Activated CD4-positive, alpha-beta T cell treated with anti-CD3 and anti-CD28 coated beads for 24 hours (primary cell): ENCODE data around the gene CAPN12.
"Not testable (repeated sequence)": the region's sequence is repeated elsewhere in the genome, so short reads cannot be mapped to it uniquely, and the experiment has no call there.

Experiments
- DNase-seq, 2 donors: peaks; one replicate each; pipeline ENCODE4 v3.0.0-alpha.2; 2020; ENCODE audit warnings: low read depth in 2 of 2

Gene CAPN12

GRCh38 chr19:38771569-38771968, 27.3 kb upstream of the CAPN12 start:
- not testable (repeated sequence) for DNase-seq

DNA sequence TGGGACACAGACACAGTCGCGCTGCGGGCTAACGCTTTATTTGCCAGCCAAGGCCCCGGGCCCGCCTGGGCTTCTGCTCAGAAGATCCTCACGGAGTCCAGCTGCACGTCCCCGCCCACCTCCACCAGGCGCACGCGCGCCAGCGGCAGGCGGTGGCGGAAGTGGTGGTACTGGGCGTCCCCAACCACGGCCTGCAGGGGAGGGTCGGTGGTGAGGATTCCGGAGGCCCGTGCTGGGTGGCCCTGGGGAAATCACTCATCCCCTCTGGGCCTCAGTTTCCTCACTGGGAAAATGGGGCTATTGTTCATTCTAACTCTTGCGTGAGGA, 26.6 kb upstream of the CAPN12 start:
- not testable (repeated sequence) for DNase-seq

DNA sequence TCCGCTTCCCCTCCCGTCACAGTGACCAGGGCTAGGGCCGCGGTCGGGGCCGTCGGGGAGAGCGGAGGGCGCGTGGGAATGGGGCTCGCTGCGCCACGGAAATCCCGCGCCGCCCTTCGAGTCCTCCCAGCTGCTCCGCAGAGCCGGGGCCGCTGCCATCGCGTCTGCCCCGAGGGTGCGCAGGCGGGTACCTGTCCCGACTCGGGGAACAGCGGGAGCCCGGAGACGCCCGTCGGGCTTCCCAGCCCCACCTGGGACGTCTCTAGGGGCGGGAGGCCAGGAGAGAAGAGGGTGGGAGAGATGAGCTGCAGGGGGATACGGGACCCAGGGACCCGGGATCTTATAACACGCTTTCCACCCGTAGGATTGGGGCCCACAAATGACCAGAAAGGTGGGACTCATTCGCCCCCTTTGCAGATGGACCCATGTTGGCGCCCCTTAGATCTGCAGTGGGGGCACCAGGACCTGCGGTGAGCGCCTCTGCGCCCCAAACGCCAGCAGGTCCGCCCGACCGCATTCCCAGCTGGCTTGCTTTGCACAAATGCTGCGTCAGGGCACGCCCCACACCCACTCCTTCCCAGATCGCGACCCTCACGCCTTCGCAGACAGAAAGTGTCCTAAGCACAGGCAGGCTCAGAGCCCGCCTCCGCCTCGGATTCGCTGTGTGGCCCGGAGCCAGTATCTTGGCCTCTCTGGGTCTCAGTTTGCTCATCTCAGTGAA, 26.1 kb upstream of the CAPN12 start:
- DNase-seq, result not testable (repeated sequence)

DNA sequence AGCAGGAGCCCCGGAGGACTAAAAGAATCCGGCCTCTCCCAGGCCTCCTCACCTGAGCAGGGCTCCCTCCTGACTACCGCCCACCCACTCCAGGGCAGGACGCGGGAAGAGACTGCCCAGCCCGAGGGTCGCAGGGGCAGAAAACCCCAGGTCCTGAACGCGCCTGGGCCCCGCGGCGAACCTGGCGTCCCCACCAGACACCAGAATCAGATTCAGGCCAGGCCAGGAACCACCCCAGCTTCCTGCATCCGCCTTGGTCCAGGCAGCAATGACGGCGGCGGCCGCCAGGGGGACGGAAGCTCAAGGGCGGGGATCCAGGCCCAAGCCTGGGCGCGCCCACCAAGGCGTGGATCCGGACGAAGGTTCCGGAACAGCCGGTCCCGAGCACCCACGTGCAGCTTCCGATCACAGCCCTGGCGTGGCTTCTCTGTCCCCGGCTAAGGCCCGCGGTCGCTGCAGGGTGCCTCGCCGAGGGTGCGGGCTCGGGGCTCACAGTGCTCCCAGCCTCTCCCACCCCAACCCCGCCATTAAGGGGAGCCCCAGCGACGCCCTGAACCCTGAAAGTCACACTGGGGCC, 25.4 kb upstream of the CAPN12 start:
- DNase-seq, result peak; percentile 79 to 86

GRCh38 chr19:38766276-38767047, 22.2 kb upstream of the CAPN12 start:
- no peak for DNase-seq

- no peak for DNase-seq
These were observed 20.9 kb upstream of the CAPN12 start for GRCh38 chr19:38765214-38765613.

- DNase-seq, result no peak
These were observed 19.5 kb upstream of the CAPN12 start for GRCh38 chr19:38763795-38764220.

GRCh38 chr19:38761884-38762389, 17.7 kb upstream of the CAPN12 start:
- not testable (repeated sequence) for DNase-seq

- not testable (repeated sequence) for DNase-seq
These were observed 16.7 kb upstream of the CAPN12 start for GRCh38 chr19:38760805-38761517.

DNA sequence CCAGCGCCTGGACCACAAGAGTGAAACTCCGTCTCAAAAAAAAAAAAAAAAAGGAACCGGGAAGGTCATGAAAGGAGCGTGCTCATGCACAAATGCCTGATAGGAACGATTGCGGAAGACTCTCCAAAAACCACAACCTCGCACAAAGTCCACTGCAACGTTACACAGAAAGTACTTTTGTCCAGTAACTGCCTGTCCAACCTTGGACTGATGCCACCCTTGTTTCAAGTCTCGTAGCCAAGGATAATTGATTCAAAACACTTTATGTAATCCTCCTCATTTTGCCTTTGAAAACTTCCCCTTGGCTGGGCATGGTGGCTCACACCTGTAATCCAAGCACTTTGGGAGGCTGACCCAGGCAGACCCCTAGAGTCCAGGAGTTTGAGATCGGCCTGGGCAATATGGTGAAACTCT, 15.3 kb upstream of the CAPN12 start:
- no peak for DNase-seq

GRCh38 chr19:38754196-38754595, 9.9 kb upstream of the CAPN12 start:
- not testable (repeated sequence) for DNase-seq

DNA sequence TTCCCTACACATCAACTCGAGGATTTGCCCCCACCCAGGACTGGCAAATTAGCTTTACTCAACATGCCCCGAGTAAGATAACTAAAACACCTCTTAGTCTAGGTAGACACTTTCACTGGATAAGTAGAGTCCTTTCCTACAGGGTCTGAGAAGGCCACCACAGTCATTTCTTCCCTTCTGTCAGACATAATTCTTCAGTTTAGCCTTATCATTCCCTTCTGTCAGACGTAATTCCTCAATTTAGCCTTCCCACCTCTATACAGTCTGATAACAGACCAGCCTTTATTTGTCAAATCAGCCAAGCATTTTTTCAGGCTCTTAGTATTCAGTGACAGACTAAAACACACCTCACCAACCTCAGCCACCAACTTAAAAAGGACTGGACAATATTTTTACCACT, 9.5 kb upstream of the CAPN12 start:
- not testable (repeated sequence) for DNase-seq

GRCh38 chr19:38745316-38745715, 1.0 kb upstream of the CAPN12 start:
- DNase-seq, result no peak

DNA sequence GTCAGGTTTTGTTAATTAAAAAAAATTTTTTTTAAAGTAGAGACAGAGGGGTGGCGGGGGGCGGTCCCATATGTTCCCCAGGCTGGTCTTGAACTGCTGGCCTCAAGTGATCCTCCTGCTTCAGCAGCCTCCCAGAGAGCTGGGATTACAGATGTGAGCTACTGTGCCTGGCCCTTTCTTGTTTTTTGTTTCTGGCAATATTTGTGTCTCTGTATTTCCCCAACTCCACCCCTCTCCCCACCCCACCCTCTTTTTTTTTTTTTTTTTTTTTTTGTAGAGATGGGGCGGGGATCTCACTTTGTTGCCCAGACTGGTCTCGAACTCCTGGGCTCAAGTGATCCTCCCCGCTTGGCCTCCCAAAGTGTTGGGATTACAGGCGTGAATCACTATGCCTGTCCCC, 600 bp upstream of the CAPN12 start:
- no peak for DNase-seq

- DNase-seq, result no peak
These were observed 628 bp downstream of the CAPN12 start for GRCh38 chr19:38743394-38744297.

GRCh38 chr19:38742906-38743305, 1.4 kb downstream of the CAPN12 start:
- no peak for DNase-seq

DNA sequence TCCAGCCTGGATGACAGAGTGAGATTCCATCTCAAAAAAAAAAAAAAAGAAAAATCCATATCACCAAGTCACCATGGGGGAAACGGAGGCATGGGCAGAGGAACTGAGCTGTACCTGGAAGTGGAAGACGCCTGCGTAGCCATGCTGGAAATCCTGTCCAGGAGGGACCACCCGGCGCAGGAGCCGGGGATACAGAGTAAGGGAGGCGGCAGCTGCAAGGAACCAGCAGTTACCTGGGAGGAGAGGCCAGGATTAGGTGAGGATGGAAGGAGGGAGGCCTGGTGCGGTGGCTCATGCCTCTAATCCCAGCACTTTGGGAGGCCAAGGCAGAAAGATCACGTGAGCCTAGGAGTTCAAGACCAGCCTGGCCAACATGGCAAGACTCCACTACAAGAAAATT, 2.0 kb downstream of the CAPN12 start:
- no peak for DNase-seq

- DNase-seq, result no peak
These were observed 2.6 kb downstream of the CAPN12 start for GRCh38 chr19:38741670-38742069.

- no peak for DNase-seq
These were observed 3.3 kb downstream of the CAPN12 start for GRCh38 chr19:38740932-38741331.

GRCh38 chr19:38740257-38740592, 4.0 kb downstream of the CAPN12 start:
- DNase-seq, result no peak
